K562 (cell line): ENCODE measurements around the gene RTF2. TPM values are rescaled to one million over a fixed set of nuclear protein-coding genes. Genes with fewer than 3 reads are reported as not detected.
A peak's percentile ranks its signal among the peaks of the same experiment; 100 is the strongest.

Experiments
- CBFA2T3 ChIP-seq: fragments of 450-650 bp; IDR thresholded peaks from 2 replicates; pipeline ENCODE4 v1.6.1; 2017
- GABPB1 ChIP-seq: sonication (generic); formaldehyde crosslinking; IDR thresholded peaks from 2 replicates; pipeline ENCODE4 v1.8.0; 2022; ENCODE audit warnings: mild to moderate bottlenecking, missing genetic modification reagents
- HDAC8 ChIP-seq: fragments of 450-650 bp; IDR thresholded peaks from 2 replicates; pipeline ENCODE4 v1.6.1; 2016; ENCODE audit warnings: mild to moderate bottlenecking, missing genetic modification characterization, moderate library complexity, missing compliant biosample characterization
- HDGF ChIP-seq: fragments of 450-650 bp; IDR thresholded peaks from 2 replicates; pipeline ENCODE4 v1.6.1; 2016
- ILF3 ChIP-seq: fragments of 450-650 bp; IDR thresholded peaks from 2 replicates; pipeline ENCODE4 v1.6.1; 2018; ENCODE audit warnings: antibody characterized with exemption, mild to moderate bottlenecking, moderate library complexity, borderline replicate concordance
- LCOR ChIP-seq: sonication (generic); formaldehyde crosslinking; IDR thresholded peaks from 2 replicates; pipeline ENCODE4 v1.8.0; 2022; ENCODE audit warnings: mild to moderate bottlenecking, missing genetic modification reagents
- MAFK ChIP-seq: IDR thresholded peaks from 2 replicates; pipeline ENCODE4 v1.6.1; 2011; ENCODE audit warnings: low read length, improper control_type of control experiment
- MTF1 ChIP-seq: fragments of 250-450 bp; sonication (Bioruptor Pico); IDR thresholded peaks from 2 replicates; pipeline ENCODE4 v1.9.0; 2021; ENCODE audit warnings: moderate library complexity, mild to moderate bottlenecking, inconsistent platforms, borderline replicate concordance
- PHF20 ChIP-seq: fragments of 450-650 bp; IDR thresholded peaks from 2 replicates; pipeline ENCODE4 v1.6.1; 2018; ENCODE audit not compliant: partially characterized antibody
- PHTF2 ChIP-seq: fragments of 250-450 bp; sonication (Bioruptor Pico); IDR thresholded peaks from 2 replicates; pipeline ENCODE4 v1.5.0; 2021; ENCODE audit warnings: mild to moderate bottlenecking
- RB1 ChIP-seq: fragments of 450-650 bp; IDR thresholded peaks from 2 replicates; pipeline ENCODE4 v1.6.1; 2017; ENCODE audit warnings: low read depth, mild to moderate bottlenecking
- RBFOX2 ChIP-seq: fragments of 200-400 bp; formaldehyde crosslinking; IDR thresholded peaks from 2 replicates; pipeline ENCODE4 v1.6.1; 2017; ENCODE audit warnings: low read depth, mild to moderate bottlenecking, low read length, moderate library complexity
- RBM15 ChIP-seq: fragments of 200-400 bp; formaldehyde crosslinking; IDR thresholded peaks from 2 replicates; pipeline ENCODE4 v1.6.1; 2018; ENCODE audit warnings: mild to moderate bottlenecking, low read length, moderate library complexity; ENCODE audit not compliant: insufficient read depth
- SIX5 ChIP-seq, 2 experiments: IDR thresholded peaks; 2 replicates each; pipeline ENCODE4 v1.6.1; 2011; ENCODE audit warnings: low read length in 2 of 2, borderline replicate concordance in 1 of 2, low read depth in 1 of 2, mild to moderate bottlenecking in 1 of 2, moderate library complexity in 1 of 2; ENCODE audit not compliant: insufficient read depth in 1 of 2
- SREBF1 ChIP-seq: fragments of 150-350 bp; IDR thresholded peaks from 2 replicates; pipeline ENCODE4 v1.6.1; 2014; ENCODE audit warnings: antibody characterized with exemption, low read depth, low read length, borderline replicate concordance
- TAF7 ChIP-seq: fragments of 450-650 bp; IDR thresholded peaks from 2 replicates; pipeline ENCODE4 v1.6.1; 2016; ENCODE audit warnings: missing genetic modification characterization, missing compliant biosample characterization
- USF2 ChIP-seq: sonication (generic); formaldehyde crosslinking; IDR thresholded peaks from 2 replicates; pipeline ENCODE4 v1.5.0; 2020; ENCODE audit warnings: missing genetic modification reagents
- ZNF239 ChIP-seq: fragments of 250-450 bp; sonication (Bioruptor Pico); IDR thresholded peaks from 2 replicates; pipeline ENCODE4 v1.4.0; 2020; ENCODE audit warnings: mild to moderate bottlenecking
- ZNF766 ChIP-seq: fragments of 200-800 bp; sonication (Bioruptor generic); conservative IDR thresholded peaks from 2 replicates; pipeline ENCODE4 v1.6.1; 2016; ENCODE audit warnings: missing genetic modification characterization, missing compliant biosample characterization
- polyA plus RNA-seq, 8 experiments: library from polyadenylated mRNA; depleted of rRNA in 4 of 8; stranded (reverse) in 5 of 8; unstranded in 3 of 8; fragments of >200 nt; fragmentation: Nextera tagmentation in 2 of 8; fragmentation: Illumina TruSeq in 1 of 8; extraction: Ambion mirVana in 2 of 8; extraction: Trizol in 1 of 8; gene quantifications; 2 replicates each; pipeline versions ENCODE4 v1.2.1 to v1.2.3, GENCODE V29; 2011 to 2014; ENCODE audit warnings: inconsistent platforms in 1 of 8, missing spikeins in 1 of 8
- total RNA-seq, 7 experiments: library from RNA; depleted of rRNA in 6 of 7; stranded (reverse); fragments of >200 nt in 6 of 7; fragmentation: Illumina TruSeq in 2 of 7; extraction: Trizol in 2 of 7; gene quantifications; 2 replicates each; pipeline versions ENCODE4 v1.2.1 to v1.2.3, GENCODE V29; 2011 to 2021; ENCODE audit warnings: low replicate concordance in 1 of 7
- TF ChIP-seq, protein P1 (sequence below): fragments of 450-650 bp; formaldehyde crosslinking; conservative IDR thresholded peaks from 2 replicates; pipeline ENCODE4 v1.4.0; 2022; ENCODE audit warnings: mild to moderate bottlenecking, missing genetic modification characterization
- TF ChIP-seq, protein P2 (sequence below): sonication (generic); formaldehyde crosslinking; IDR thresholded peaks from 2 replicates; pipeline ENCODE4 v1.8.1; 2023; ENCODE audit warnings: missing genetic modification reagents, mild to moderate bottlenecking, borderline replicate concordance
- TF ChIP-seq, protein P3 (sequence below): fragments of 450-650 bp; IDR thresholded peaks from 2 replicates; pipeline ENCODE4 v1.6.1; 2016; ENCODE audit warnings: missing biosample characterization, missing genetic modification characterization

The RTF2 gene
- total and polyA plus RNA-seq, 9 of the 15 experiments (the other 6 are each of a cell fraction or from before 2014, with no cell fraction given), result 67.0 to 177 (median 84.9) TPM

DNA sequence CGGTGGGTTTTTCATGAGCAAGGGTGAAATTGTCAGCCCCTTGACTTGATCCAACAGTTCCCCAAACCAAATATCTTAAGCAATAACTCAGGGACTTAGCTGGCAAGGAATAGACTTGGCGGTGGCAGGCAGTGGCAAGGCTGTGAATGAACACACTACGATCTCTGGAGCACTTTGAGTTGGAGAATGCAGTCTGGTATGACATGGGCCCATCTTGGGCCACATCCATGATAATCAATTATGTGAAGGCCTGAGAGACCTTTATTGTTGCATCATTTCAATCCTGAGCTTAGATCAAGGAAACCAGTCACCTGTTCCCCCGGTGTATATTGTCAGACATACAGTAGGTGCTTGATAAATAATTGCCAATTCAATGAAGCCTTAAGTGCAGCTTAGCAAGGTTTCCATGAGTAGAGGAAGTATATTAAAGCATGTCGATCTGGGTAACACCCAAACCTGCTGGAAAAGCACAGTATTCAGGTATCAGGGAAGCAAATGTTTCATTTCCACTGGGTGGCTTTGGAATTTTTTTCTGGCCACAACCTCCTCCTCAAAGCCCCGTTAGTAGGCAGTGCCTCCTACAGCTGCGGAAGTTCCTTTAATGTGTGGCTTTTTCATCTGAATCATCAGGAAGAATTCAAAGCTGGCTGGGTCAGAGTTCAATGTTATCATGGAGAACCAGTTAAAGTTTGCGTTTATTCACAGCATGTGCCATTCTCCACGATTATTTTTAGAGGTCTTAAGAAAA is 46.2 kb upstream of the RTF2 start (continued):
- TF ChIP-seq RBM15 (no peak), TAF7 (tag) (no peak), GABPB1 (CRISPR knock-in tag) (no peak; the same call in 1 of the 2 replicates), ILF3 (no peak), RBFOX2 (no peak), MTF1 (CRISPR knock-in tag) (no peak), USF2 (CRISPR knock-in tag) (no peak), ZNF239 (CRISPR knock-in tag) (no peak), HDAC8 (tag) (no peak), MAFK (0 out of 2 replicates have a peak, but pooled peaks have one; percentile 17), SIX5 (IDR thresholded peaks at IDR 0.05; ENCODE audit: borderline replicate concordance in 1 of 2, insufficient read depth in 1 of 2, low read depth in 1 of 2, low read length in 2 of 2) (no peak), HDGF (no peak), SREBF1 (no peak), PHF20 (no peak), LCOR (no peak), RB1 (no peak), PHTF2 (CRISPR knock-in tag) (no peak), ZNF766 (CRISPR knock-in tag) (no peak), CBFA2T3 (peak; percentile 77)
- TF ChIP-seq, protein P1, sequence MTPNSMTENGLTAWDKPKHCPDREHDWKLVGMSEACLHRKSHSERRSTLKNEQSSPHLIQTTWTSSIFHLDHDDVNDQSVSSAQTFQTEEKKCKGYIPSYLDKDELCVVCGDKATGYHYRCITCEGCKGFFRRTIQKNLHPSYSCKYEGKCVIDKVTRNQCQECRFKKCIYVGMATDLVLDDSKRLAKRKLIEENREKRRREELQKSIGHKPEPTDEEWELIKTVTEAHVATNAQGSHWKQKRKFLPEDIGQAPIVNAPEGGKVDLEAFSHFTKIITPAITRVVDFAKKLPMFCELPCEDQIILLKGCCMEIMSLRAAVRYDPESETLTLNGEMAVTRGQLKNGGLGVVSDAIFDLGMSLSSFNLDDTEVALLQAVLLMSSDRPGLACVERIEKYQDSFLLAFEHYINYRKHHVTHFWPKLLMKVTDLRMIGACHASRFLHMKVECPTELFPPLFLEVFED, result no peak
- TF ChIP-seq, protein P2, sequence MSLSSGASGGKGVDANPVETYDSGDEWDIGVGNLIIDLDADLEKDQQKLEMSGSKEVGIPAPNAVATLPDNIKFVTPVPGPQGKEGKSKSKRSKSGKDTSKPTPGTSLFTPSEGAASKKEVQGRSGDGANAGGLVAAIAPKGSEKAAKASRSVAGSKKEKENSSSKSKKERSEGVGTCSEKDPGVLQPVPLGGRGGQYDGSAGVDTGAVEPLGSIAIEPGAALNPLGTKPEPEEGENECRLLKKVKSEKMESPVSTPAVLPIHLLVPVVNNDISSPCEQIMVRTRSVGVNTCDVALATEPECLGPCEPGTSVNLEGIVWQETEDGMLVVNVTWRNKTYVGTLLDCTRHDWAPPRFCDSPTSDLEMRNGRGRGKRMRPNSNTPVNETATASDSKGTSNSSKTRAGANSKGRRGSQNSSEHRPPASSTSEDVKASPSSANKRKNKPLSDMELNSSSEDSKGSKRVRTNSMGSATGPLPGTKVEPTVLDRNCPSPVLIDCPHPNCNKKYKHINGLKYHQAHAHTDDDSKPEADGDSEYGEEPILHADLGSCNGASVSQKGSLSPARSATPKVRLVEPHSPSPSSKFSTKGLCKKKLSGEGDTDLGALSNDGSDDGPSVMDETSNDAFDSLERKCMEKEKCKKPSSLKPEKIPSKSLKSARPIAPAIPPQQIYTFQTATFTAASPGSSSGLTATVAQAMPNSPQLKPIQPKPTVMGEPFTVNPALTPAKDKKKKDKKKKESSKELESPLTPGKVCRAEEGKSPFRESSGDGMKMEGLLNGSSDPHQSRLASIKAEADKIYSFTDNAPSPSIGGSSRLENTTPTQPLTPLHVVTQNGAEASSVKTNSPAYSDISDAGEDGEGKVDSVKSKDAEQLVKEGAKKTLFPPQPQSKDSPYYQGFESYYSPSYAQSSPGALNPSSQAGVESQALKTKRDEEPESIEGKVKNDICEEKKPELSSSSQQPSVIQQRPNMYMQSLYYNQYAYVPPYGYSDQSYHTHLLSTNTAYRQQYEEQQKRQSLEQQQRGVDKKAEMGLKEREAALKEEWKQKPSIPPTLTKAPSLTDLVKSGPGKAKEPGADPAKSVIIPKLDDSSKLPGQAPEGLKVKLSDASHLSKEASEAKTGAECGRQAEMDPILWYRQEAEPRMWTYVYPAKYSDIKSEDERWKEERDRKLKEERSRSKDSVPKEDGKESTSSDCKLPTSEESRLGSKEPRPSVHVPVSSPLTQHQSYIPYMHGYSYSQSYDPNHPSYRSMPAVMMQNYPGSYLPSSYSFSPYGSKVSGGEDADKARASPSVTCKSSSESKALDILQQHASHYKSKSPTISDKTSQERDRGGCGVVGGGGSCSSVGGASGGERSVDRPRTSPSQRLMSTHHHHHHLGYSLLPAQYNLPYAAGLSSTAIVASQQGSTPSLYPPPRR (CRISPR knock-in tag), result no peak
- TF ChIP-seq, protein P3, sequence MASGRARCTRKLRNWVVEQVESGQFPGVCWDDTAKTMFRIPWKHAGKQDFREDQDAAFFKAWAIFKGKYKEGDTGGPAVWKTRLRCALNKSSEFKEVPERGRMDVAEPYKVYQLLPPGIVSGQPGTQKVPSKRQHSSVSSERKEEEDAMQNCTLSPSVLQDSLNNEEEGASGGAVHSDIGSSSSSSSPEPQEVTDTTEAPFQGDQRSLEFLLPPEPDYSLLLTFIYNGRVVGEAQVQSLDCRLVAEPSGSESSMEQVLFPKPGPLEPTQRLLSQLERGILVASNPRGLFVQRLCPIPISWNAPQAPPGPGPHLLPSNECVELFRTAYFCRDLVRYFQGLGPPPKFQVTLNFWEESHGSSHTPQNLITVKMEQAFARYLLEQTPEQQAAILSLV (tag), result no peak
